Lower lobe of right lung (tissue), 2 donors: ENCODE measurements around the gene OR1J1. TPM values are rescaled to one million over a fixed set of nuclear protein-coding genes. Genes with fewer than 3 reads are reported as not detected.
A peak's percentile ranks its signal among the peaks of the same experiment; 100 is the strongest.

Source experiments
- ATAC-seq, 2 donors: fragments of 200-7000 bp; cut with Tn5 transposase; one replicate each; pipeline ENCODE4 v1.9.1; 2020 to 2022; ENCODE audit warnings: mild to moderate bottlenecking in 2 of 2, moderate library complexity in 2 of 2
- DNase-seq: peaks from one replicate; pipeline ENCODE4 v3.0.0-alpha.2; 2020
- H3K27ac ChIP-seq: fragments of 200-600 bp; one replicate; pipeline ENCODE4 v1.8.0; 2022
- H3K27me3 ChIP-seq: fragments of 200-600 bp; one replicate; pipeline ENCODE4 v1.8.0; 2022; ENCODE audit warnings: low read depth
- H3K36me3 ChIP-seq: fragments of 200-600 bp; one replicate; pipeline ENCODE4 v1.8.0; 2022; ENCODE audit warnings: mild to moderate bottlenecking
- H3K4me1 ChIP-seq: fragments of 200-600 bp; one replicate; pipeline ENCODE4 v1.8.0; 2022
- H3K4me3 ChIP-seq: fragments of 200-600 bp; one replicate; pipeline ENCODE4 v1.8.0; 2022; ENCODE audit warnings: mild to moderate bottlenecking
- H3K9me3 ChIP-seq: fragments of 200-600 bp; one replicate; pipeline ENCODE4 v1.8.0; 2022
- intact Hi-C: fragments of 100-400 bp; cut with DNase I; formaldehyde crosslinking; loops from one replicate; pipeline ENCODE4 v1.11.0; 2022
- total RNA-seq: library from RNA; stranded (reverse); fragmentation: NEBNext Ultra II Directional; extraction: Animal tissue kit (Norgen Biotek cat#: 25700); gene quantifications from one replicate; pipeline ENCODE4 v1.2.1, GENCODE V29; 2021
- TF ChIP-seq, protein P1 (sequence below): fragments of 200-600 bp; IDR thresholded peaks from one replicate; pipeline ENCODE4 v1.8.0; 2022; ENCODE audit warnings: antibody characterized with exemption, mild to moderate bottlenecking
- donor health status: DM: no; HTN: yes; CAD: no; lungs with severe emphysema.

OR1J1 gene
- total RNA-seq, 1 donor from 2014 or later: not detected

DNA sequence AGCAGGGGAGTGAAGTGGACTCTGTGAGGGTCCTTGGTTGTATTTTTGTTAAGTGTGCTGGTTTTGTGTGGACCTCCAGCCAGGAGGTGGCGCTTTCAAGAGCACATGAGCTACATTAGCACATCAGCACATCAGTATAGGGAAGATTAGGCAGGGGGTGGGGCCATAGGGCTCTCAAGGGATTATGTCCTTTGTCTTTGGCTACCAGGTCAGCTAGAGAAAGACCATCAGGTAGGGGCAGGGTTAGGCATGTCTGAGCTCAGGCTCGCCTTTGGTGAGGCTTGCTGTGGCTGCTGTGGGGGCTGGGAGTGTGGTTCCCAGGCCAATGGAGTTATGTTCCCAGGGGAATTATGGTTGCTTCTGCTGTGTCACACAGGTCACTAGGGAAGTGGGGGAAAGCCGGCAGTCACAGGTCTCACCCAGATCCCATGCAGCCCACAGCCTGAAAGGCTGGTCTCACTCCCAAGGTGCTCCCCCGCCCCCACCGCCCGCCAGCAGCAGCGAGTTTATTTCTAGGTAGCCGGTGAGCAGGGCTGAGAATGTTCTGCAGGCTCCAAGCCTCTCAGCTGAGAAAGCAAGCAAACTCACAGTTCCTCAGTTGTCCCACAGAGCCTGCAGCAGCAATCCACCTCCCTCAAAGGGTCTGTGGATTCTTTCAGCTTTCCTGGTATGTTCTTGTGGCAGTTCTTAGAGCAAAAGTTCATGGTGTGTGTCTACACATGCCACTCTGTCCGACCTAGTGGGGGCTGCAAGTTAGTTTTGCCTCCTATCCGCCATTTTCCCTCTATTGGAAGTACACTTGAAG, 13.7 kb downstream of the OR1J1 start:
- Histone ChIP-seq H3K27ac (peak overlapping the region; percentile 25), H3K4me1 (peaks cover 10% of the 10 kb centered on the region), H3K27me3 (no peaks in the 10 kb centered on the region), H3K9me3 (no peaks in the 10 kb centered on the region), H3K36me3 (no peaks in the 10 kb centered on the region), H3K4me3 (peak overlapping the region; percentile 52)
- TF ChIP-seq, protein P1, sequence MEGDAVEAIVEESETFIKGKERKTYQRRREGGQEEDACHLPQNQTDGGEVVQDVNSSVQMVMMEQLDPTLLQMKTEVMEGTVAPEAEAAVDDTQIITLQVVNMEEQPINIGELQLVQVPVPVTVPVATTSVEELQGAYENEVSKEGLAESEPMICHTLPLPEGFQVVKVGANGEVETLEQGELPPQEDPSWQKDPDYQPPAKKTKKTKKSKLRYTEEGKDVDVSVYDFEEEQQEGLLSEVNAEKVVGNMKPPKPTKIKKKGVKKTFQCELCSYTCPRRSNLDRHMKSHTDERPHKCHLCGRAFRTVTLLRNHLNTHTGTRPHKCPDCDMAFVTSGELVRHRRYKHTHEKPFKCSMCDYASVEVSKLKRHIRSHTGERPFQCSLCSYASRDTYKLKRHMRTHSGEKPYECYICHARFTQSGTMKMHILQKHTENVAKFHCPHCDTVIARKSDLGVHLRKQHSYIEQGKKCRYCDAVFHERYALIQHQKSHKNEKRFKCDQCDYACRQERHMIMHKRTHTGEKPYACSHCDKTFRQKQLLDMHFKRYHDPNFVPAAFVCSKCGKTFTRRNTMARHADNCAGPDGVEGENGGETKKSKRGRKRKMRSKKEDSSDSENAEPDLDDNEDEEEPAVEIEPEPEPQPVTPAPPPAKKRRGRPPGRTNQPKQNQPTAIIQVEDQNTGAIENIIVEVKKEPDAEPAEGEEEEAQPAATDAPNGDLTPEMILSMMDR: no peak
- intact Hi-C loops: no loop called here
- DNase-seq (no peak), ATAC-seq (peak; percentile 30 to 46)

- ATAC-seq (no peak), DNase-seq (no peak)
- Histone ChIP-seq H3K4me1 (no peaks in the 10 kb centered on the region), H3K27me3 (no peaks in the 10 kb centered on the region), H3K36me3 (no peaks in the 10 kb centered on the region), H3K4me3 (no peak overlapping the region), H3K27ac (no peak overlapping the region), H3K9me3 (no peaks in the 10 kb centered on the region)
- intact Hi-C loops: no loop called here
- TF ChIP-seq, protein P1: no peak
Observed at GRCh38 chr9:122457787-122458186, 19.9 kb downstream of the OR1J1 start.

DNA sequence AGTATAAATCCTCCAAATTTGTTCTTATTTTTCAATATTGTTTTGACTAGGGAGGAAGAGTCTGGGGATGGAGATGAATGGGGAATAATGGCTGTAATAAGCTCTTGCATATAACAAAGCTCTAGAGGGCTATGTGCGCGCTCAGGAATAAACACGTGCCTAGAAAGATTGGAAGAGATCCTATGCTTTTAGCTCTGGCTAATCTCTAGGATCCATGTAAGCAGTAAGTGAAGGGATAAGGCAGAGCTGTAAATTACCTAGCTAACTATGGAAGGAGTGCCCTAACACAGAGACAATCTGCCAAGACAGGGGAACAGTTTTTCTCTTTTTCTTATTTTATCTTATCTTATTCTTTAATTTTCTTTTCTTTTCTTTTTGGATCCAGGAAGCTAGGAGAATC, 21.6 kb downstream of the OR1J1 start:
- H3K4me3 ChIP-seq: no peak overlapping the region
- intact Hi-C loops: no loop called here
- H3K27me3 ChIP-seq: no peaks in the 10 kb centered on the region
- no peaks in the 10 kb centered on the region for H3K4me1 ChIP-seq
- H3K9me3 ChIP-seq: no peaks in the 10 kb centered on the region
- H3K36me3 ChIP-seq: no peaks in the 10 kb centered on the region
- no peak overlapping the region for H3K27ac ChIP-seq
- ATAC-seq (no peak), DNase-seq (no peak)
- TF ChIP-seq, protein P1: no peak

DNA sequence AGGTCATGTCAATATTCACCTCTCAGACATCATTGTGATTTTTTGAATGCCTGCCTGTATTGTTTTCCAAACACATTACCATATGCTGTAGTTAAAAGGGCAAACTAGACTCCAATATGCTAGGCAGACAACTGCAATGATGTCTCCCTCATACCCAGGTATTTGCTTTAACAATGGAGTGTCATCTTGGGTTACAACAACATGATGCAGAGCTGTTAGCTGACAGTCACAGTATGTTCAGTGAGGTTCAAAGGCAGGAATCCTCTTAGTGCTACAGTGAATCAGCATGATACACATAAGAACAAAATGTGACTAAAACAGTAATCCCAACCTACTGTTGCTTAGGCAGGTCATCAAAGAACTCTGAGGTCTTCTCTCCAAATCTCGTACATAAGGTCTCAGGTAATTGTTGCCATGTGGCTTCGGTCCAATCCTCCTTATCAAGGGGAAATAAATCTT, 24.0 kb downstream of the OR1J1 start:
- no peak for DNase-seq
- intact Hi-C loops: no loop called here
- H3K27me3 ChIP-seq: no peaks in the 10 kb centered on the region

DNA sequence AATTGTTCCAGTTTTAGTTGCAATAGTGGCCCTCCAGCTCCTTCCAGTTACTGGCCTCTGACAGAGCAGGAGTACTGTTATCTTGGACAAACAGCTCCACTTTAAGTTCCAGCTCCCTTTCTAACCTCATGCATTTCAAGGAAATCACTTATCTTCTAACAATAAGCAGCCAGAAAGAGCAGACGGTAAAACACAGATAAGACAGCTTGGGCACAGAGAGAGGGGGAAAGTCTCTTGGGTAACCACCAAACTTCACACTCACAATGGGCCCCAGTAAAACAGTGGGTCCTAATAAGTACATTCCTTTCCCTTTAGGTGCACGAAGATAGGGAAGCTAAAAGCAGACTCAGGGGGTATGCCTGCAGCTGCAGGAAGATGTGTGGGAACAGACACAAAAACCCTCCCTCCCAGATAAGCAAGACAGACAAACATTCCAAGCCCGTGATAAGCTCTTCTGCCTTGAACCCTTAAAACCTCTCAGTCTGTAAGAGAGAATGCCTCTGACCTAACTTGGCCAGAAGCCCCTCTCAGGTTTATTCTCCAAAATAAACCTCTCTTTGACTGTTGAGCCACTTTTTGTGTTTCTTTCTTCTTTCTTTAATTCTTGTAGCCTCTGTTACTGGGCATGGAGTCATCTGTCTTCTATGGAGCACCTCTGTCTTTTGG, 30.8 kb downstream of the OR1J1 start:
- Histone ChIP-seq H3K9me3 (no peaks in the 10 kb centered on the region), H3K27me3 (no peaks in the 10 kb centered on the region), H3K27ac (no peak overlapping the region), H3K4me1 (no peaks in the 10 kb centered on the region), H3K4me3 (no peak overlapping the region), H3K36me3 (no peaks in the 10 kb centered on the region)
- TF ChIP-seq, protein P1: no peak
- ATAC-seq: no peak
- intact Hi-C loops: no loop called here
- no peak for DNase-seq

More for the DNA sequence above, 24.0 kb downstream of the OR1J1 start:
- Histone ChIP-seq H3K4me3 (no peak overlapping the region), H3K27ac (no peak overlapping the region), H3K9me3 (no peaks in the 10 kb centered on the region), H3K4me1 (no peaks in the 10 kb centered on the region), H3K36me3 (no peaks in the 10 kb centered on the region)
- no peak for ATAC-seq
- TF ChIP-seq, protein P1: no peak
